Sigmoid colon (tissue), 7 donors: ENCODE results near the gene CHCHD10. TPM values are rescaled to one million over a fixed set of nuclear protein-coding genes. Genes with fewer than 3 reads are reported as not detected.

ENCODE experiments used
- DNase-seq: peaks from one replicate; pipeline ENCODE4 v3.0.0-alpha.2; 2019
- H3K27ac ChIP-seq, 4 donors: fragments of 200-600 bp; sonication (generic); one replicate each; pipeline ENCODE4 v1.5.1; 2016 to 2019; ENCODE audit warnings: mild to moderate bottlenecking in 1 of 4
- H3K27me3 ChIP-seq, 3 donors: fragments of 200-600 bp; sonication (generic); one replicate each; pipeline ENCODE4 v1.5.1; 2019; ENCODE audit warnings: mild to moderate bottlenecking in 1 of 3
- H3K36me3 ChIP-seq, 4 donors: fragments of 200-600 bp; sonication (generic); one replicate each; pipeline ENCODE4 v1.5.1; 2016 to 2019
- H3K4me1 ChIP-seq, 4 donors: fragments of 200-600 bp; sonication (generic); one replicate each; pipeline ENCODE4 v1.5.1; 2017 to 2019
- H3K4me3 ChIP-seq, 4 donors: fragments of 200-600 bp; sonication (generic); one replicate each; pipeline ENCODE4 v1.5.1; 2017 to 2019; ENCODE audit warnings: mild to moderate bottlenecking in 2 of 4, moderate library complexity in 1 of 4
- H3K9me3 ChIP-seq, 4 donors: fragments of 200-600 bp in 3 of 4; sonication (generic) in 3 of 4; one replicate each; pipeline versions ENCODE4 v1.5.1 to v1.6.1; 2013 to 2019
- CTCF ChIP-seq, 4 experiments: fragments of 450-650 bp in 3 of 4; fragments of 200-600 bp in 1 of 4; IDR thresholded peaks; one replicate each; pipeline ENCODE4 v1.5.1; 2016 to 2019; ENCODE audit warnings: antibody characterized with exemption in 4 of 4, mild to moderate bottlenecking in 3 of 4, moderate library complexity in 2 of 4
- EP300 ChIP-seq, 4 donors: sonication (generic); formaldehyde crosslinking; IDR thresholded peaks; one replicate each; pipeline ENCODE4 v1.6.1; 2017; ENCODE audit warnings: antibody characterized with exemption in 4 of 4
- POLR2A ChIP-seq, 2 donors: fragments of 450-650 bp; IDR thresholded peaks; one replicate each; pipeline ENCODE4 v1.6.1; 2016; ENCODE audit warnings: antibody characterized with exemption in 2 of 2, mild to moderate bottlenecking in 2 of 2, moderate library complexity in 2 of 2
- POLR2AphosphoS5 ChIP-seq, 4 donors: sonication (generic); formaldehyde crosslinking; IDR thresholded peaks; one replicate each; pipeline ENCODE4 v1.6.1; 2017; ENCODE audit warnings: antibody characterized with exemption in 4 of 4
- WGBS, 2 donors: extraction: QIAGEN DNeasy Blood & Tissue Kit; methylation state at CpG; one replicate each; pipeline ENCODE4 v1.1.7; 2013; 5-methylcytosine and 5-hydroxymethylcytosine counted together
- intact Hi-C: fragments of 100-400 bp; cut with DNase I; formaldehyde crosslinking; loops from one replicate; pipeline ENCODE4 v1.15.1; 2023
- polyA plus RNA-seq, 3 donors: library from polyadenylated mRNA; stranded (reverse); fragments of 200-250 nt; gene quantifications; one replicate each; pipeline ENCODE4 v1.2.3, GENCODE V29; 2013
- total RNA-seq, 4 donors: library from RNA; depleted of rRNA; stranded (reverse); fragments of >200 nt; gene quantifications; one replicate each; pipeline ENCODE4 v1.1.0, GENCODE V29; 2016
- donor health status: healthy with polysubstance abuse.
- donor health status: Bipolar disorder and iron deficiency.
- donor health status: healthy.

The CHCHD10 gene
- total and polyA plus RNA-seq, 7 donors, result 5.7 to 336 (median 51.5) TPM

GRCh38 chr22:23754220-23754919, 13.4 kb downstream of the CHCHD10 start, which contains the start of gene VPREB3:
Gene VPREB3, minus strand, starts transcription at chr22:23754425. Its CDS starts 62 bp downstream, at chr22:23754363.
- Histone ChIP-seq H3K4me1 (peaks cover 0 to 20% (median 17%) of the 10 kb centered on the region in 4 donors), H3K36me3 (no peaks in the 10 kb centered on the region), H3K27ac (no peak within 1 kb of the TSS), H3K4me3 (no peak within 1 kb of the TSS), H3K9me3 (no peaks in the 10 kb centered on the region), H3K27me3 (no peaks in the 10 kb centered on the region)
- intact Hi-C loops, result no loop called here
- no peak for DNase-seq
- TF ChIP-seq CTCF (IDR thresholded peaks at IDR 0.05) (no peak), POLR2AphosphoS5 (IDR thresholded peaks at IDR 0.05) (no peak), POLR2A (IDR thresholded peaks at IDR 0.05) (no peak), EP300 (IDR thresholded peaks at IDR 0.05) (no peak)
- 82 to 84% methylated on average over 14 of the region's 14 CpGs for WGBS, 2 donors

GRCh38 chr22:23753385-23753784, 14.4 kb downstream of the CHCHD10 start:
- no peaks in the 10 kb centered on the region for H3K36me3 ChIP-seq
- intact Hi-C loops, result no loop called here
- no peak overlapping the region for H3K4me3 ChIP-seq
- no peaks in the 10 kb centered on the region for H3K9me3 ChIP-seq
- DNase-seq, result no peak
- no peaks in the 10 kb centered on the region for H3K27me3 ChIP-seq
- WGBS, 2 donors, result 69 to 76% methylated on average over 2 of the region's 2 CpGs
- TF ChIP-seq POLR2AphosphoS5 (IDR thresholded peaks at IDR 0.05), result no peak
- no peak for TF ChIP-seq EP300 (IDR thresholded peaks at IDR 0.05)
- no peak for TF ChIP-seq CTCF (IDR thresholded peaks at IDR 0.05)
- no peak for TF ChIP-seq POLR2A (IDR thresholded peaks at IDR 0.05)
- no peak overlapping the region for H3K27ac ChIP-seq
- H3K4me1 ChIP-seq, result peaks cover 0 to 20% (median 17%) of the 10 kb centered on the region in 4 donors

- intact Hi-C loops, result no loop called here
- Histone ChIP-seq H3K27me3 (no peaks in the 10 kb centered on the region), H3K27ac (no peak overlapping the region), H3K36me3 (no peaks in the 10 kb centered on the region), H3K9me3 (no peaks in the 10 kb centered on the region), H3K4me1 (peaks cover 0 to 20% (median 17%) of the 10 kb centered on the region in 4 donors), H3K4me3 (no peak overlapping the region)
- 81 to 92% methylated on average over 16 of the region's 16 CpGs for WGBS, 2 donors
- no peak for DNase-seq
- no peak for TF ChIP-seq POLR2AphosphoS5 (IDR thresholded peaks at IDR 0.05)
- no peak for TF ChIP-seq POLR2A (IDR thresholded peaks at IDR 0.05)
- no peak for TF ChIP-seq EP300 (IDR thresholded peaks at IDR 0.05)
- TF ChIP-seq CTCF (IDR thresholded peaks at IDR 0.05), result no peak
These were observed 15.0 kb downstream of the CHCHD10 start for GRCh38 chr22:23752750-23753149.

- intact Hi-C loops, result no loop called here
- H3K36me3 ChIP-seq, result no peaks in the 10 kb centered on the region
- peaks cover 0 to 20% (median 17%) of the 10 kb centered on the region in 4 donors for H3K4me1 ChIP-seq
- 58 to 87% methylated on average over 9 of the region's 9 CpGs for WGBS, 2 donors
- no peaks in the 10 kb centered on the region for H3K9me3 ChIP-seq
- no peaks in the 10 kb centered on the region for H3K27me3 ChIP-seq
- peak overlapping the region in 3 of 4 donors; percentile 88 to 91 (median 89) for H3K27ac ChIP-seq
- TF ChIP-seq POLR2AphosphoS5 (IDR thresholded peaks at IDR 0.05), result no peak
- TF ChIP-seq POLR2A (IDR thresholded peaks at IDR 0.05), result no peak
- no peak for TF ChIP-seq CTCF (IDR thresholded peaks at IDR 0.05)
- TF ChIP-seq EP300 (IDR thresholded peaks at IDR 0.05), result no peak
- DNase-seq, result no peak
- no peak overlapping the region for H3K4me3 ChIP-seq
These were observed 15.6 kb downstream of the CHCHD10 start for GRCh38 chr22:23752090-23752691.
